Breast epithelium (tissue), 4 donors: ENCODE measurements around the gene MTCL1. TPM values are rescaled to one million over a fixed set of nuclear protein-coding genes. Genes with fewer than 3 reads are reported as not detected.

Experiments used
- DNase-seq, 2 donors: peaks; one replicate each; pipeline ENCODE4 v3.0.0-alpha.2; 2019; ENCODE audit warnings: low spot score in 2 of 2
- H3K27ac ChIP-seq, 2 donors: fragments of 200-600 bp; sonication (generic) in 1 of 2; one replicate each; pipeline ENCODE4 v1.5.1; 2016 to 2019; ENCODE audit warnings: mild to moderate bottlenecking in 1 of 2
- H3K27me3 ChIP-seq, 2 donors: fragments of 200-600 bp; sonication (generic) in 1 of 2; one replicate each; pipeline versions ENCODE4 v1.5.1 to v1.6.0; 2017 to 2019; ENCODE audit warnings: control low read depth in 1 of 2, mild to moderate bottlenecking in 1 of 2
- H3K36me3 ChIP-seq: fragments of 200-600 bp; one replicate; pipeline ENCODE4 v1.5.1; 2019
- H3K4me1 ChIP-seq, 2 donors: fragments of 200-600 bp; sonication (generic); one replicate each; pipeline ENCODE4 v1.5.1; 2016 to 2019; ENCODE audit warnings: control low read depth in 1 of 2
- H3K4me3 ChIP-seq, 3 donors: fragments of 200-600 bp; sonication (generic); 1 replicate in 2 of 3; 2 replicates in 1 of 3; pipeline ENCODE4 v1.5.1; 2016 to 2019; ENCODE audit warnings: mild to moderate bottlenecking in 3 of 3, moderate library complexity in 2 of 3
- H3K9me3 ChIP-seq, 2 donors: fragments of 200-600 bp; sonication (generic) in 1 of 2; one replicate each; pipeline ENCODE4 v1.5.1; 2016 to 2019; ENCODE audit warnings: control low read depth in 1 of 2
- CTCF ChIP-seq, 3 donors: fragments of 450-650 bp; IDR thresholded peaks; one replicate each; pipeline ENCODE4 v1.5.1; 2016 to 2017; ENCODE audit warnings: antibody characterized with exemption in 3 of 3, mild to moderate bottlenecking in 3 of 3, moderate library complexity in 3 of 3
- POLR2A ChIP-seq: fragments of 450-650 bp; IDR thresholded peaks from one replicate; pipeline ENCODE4 v1.6.1; 2016; ENCODE audit warnings: antibody characterized with exemption, mild to moderate bottlenecking, moderate library complexity
- POLR2AphosphoS5 ChIP-seq, 3 donors: sonication (generic); formaldehyde crosslinking; IDR thresholded peaks; one replicate each; pipeline ENCODE4 v1.6.1; 2017; ENCODE audit warnings: antibody characterized with exemption in 3 of 3
- intact Hi-C: fragments of 100-400 bp; cut with DNase I; formaldehyde crosslinking; loops from one replicate; pipeline ENCODE4 v1.15.1; 2023; ENCODE audit warnings: low total_unique reads
- total RNA-seq, 3 donors: library from RNA; depleted of rRNA; stranded (reverse); fragments of >200 nt; gene quantifications; one replicate each; pipeline ENCODE4 v1.1.0, GENCODE V29; 2016

MTCL1 gene
- total RNA-seq, 3 donors from 2014 or later = 4.9 to 9.1 (median 7.2) TPM

GRCh38 chr18:8842506-8842905, 137.2 kb downstream of the MTCL1 start:
- TF ChIP-seq POLR2AphosphoS5 (IDR thresholded peaks at IDR 0.05) = no peak
- no peak for TF ChIP-seq CTCF (IDR thresholded peaks at IDR 0.05)
- TF ChIP-seq POLR2A = no peak
- Histone ChIP-seq H3K4me1 (no peaks in the 10 kb centered on the region), H3K36me3 (no peaks in the 10 kb centered on the region), H3K27ac (no peak overlapping the region), H3K4me3 (no peak overlapping the region), H3K27me3 (no peaks in the 10 kb centered on the region), H3K9me3 (no peaks in the 10 kb centered on the region)
- intact Hi-C loops = no loop called here
- no peak for DNase-seq

GRCh38 chr18:8843005-8843404, 137.6 kb downstream of the MTCL1 start:
- no peak overlapping the region for H3K4me3 ChIP-seq
- H3K9me3 ChIP-seq = no peaks in the 10 kb centered on the region
- H3K4me1 ChIP-seq = no peaks in the 10 kb centered on the region
- DNase-seq = no peak
- intact Hi-C loops = no loop called here
- no peaks in the 10 kb centered on the region for H3K36me3 ChIP-seq
- no peaks in the 10 kb centered on the region for H3K27me3 ChIP-seq
- H3K27ac ChIP-seq = no peak overlapping the region
- TF ChIP-seq CTCF (IDR thresholded peaks at IDR 0.05) (no peak), POLR2A (no peak), POLR2AphosphoS5 (IDR thresholded peaks at IDR 0.05) (no peak)

- H3K9me3 ChIP-seq = no peaks in the 10 kb centered on the region
- no peak overlapping the region for H3K4me3 ChIP-seq
- TF ChIP-seq CTCF (IDR thresholded peaks at IDR 0.05) = no peak
- no peak overlapping the region for H3K27ac ChIP-seq
- H3K27me3 ChIP-seq = no peaks in the 10 kb centered on the region
- intact Hi-C loops = no loop called here
- no peaks in the 10 kb centered on the region for H3K36me3 ChIP-seq
- H3K4me1 ChIP-seq = no peaks in the 10 kb centered on the region
- DNase-seq = no peak
Measured at GRCh38 chr18:8844721-8845148, 139.4 kb downstream of the MTCL1 start.

GRCh38 chr18:8845506-8845905, 140.2 kb downstream of the MTCL1 start:
- Histone ChIP-seq H3K4me3 (no peak overlapping the region), H3K27ac (no peak overlapping the region), H3K36me3 (no peaks in the 10 kb centered on the region), H3K9me3 (no peaks in the 10 kb centered on the region), H3K27me3 (no peaks in the 10 kb centered on the region), H3K4me1 (no peaks in the 10 kb centered on the region)
- intact Hi-C loops = no loop called here
- TF ChIP-seq POLR2AphosphoS5 (IDR thresholded peaks at IDR 0.05) (no peak), POLR2A (no peak), CTCF (IDR thresholded peaks at IDR 0.05) (no peak)
- DNase-seq = no peak

GRCh38 chr18:8847066-8847755, 141.9 kb downstream of the MTCL1 start:
- no peaks in the 10 kb centered on the region for H3K36me3 ChIP-seq
- intact Hi-C loops = no loop called here
- H3K4me1 ChIP-seq = no peaks in the 10 kb centered on the region
- H3K27me3 ChIP-seq = no peaks in the 10 kb centered on the region
- no peak for TF ChIP-seq CTCF (IDR thresholded peaks at IDR 0.05)
- no peak for TF ChIP-seq POLR2A
- H3K27ac ChIP-seq = no peak overlapping the region
- H3K4me3 ChIP-seq = no peak overlapping the region
- H3K9me3 ChIP-seq = no peaks in the 10 kb centered on the region
- no peak for DNase-seq
